ENCODE measurements around the gene ALOX12B. TPM values are rescaled to one million over a fixed set of nuclear protein-coding genes. Genes with fewer than 3 reads are reported as not detected.

The ALOX12B gene
- polyA plus RNA-seq, 2 of the 4 experiments (the other 2 are of a cell fraction), result 0.63 to 1.0 TPM

DNA sequence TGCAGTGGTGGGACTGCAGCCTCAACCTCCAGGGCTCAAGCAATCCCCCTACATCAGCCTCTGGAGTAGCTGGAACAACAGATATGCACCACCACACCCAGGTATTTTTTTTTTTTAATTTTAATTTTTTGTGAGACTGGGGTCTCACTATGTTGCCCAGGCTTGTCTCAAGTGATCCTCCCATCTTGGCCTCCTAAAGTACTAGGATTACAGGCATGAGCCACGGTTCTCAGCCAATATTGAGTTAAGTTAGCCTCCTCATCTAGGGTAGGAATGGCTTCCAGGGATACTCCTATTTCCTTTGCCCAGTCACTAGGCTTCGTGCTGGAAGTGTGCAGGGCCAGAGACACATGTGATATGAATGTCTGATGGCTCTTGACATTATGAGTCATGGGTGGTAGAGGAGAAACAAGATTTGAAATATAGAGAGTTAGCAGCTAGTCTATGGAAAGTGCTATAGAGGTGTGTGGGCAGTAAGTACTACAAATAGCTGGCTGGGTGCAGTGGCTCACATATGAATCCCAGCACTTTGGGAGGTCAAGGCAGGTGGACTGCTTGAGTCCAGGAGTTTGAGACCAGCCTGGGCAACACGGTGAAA is 44.4 kb upstream of the ALOX12B start:
- no peak for FAIRE-seq
- POLR2A ChIA-PET, result interaction anchor here (0.7 kb wide), 1 partner anchor 25 kb away, joined by 3 read pairs; no protein-coding TSS in a partner anchor
- CTCF ChIA-PET, result interaction anchor here (0.8 to 26.5 kb wide), 6 partner anchors 9 to 90 kb away, joined by 3 to 601 read pairs (median 20); partner anchors contain the start of genes ALOXE3, BORCS6, HES7 and PER1
- Histone ChIP-seq H3K27ac (no peak overlapping the region), H3K4me1 (peaks cover 22% of the 10 kb centered on the region), H3K9me3 (no peaks in the 10 kb centered on the region), H3K4me2 (no peak overlapping the region), H3K4me3 (no peak overlapping the region)
- DNase-seq (ENCODE audit: low read depth in 1 of 2, low spot score in 1 of 2), result no peak
- ATAC-seq, result peak; percentile 15 to 64
- TF ChIP-seq CHD4 (IDR thresholded peaks at IDR 0.05; ENCODE audit: borderline replicate concordance) (no peak), EHMT2 (IDR thresholded peaks at IDR 0.05; ENCODE audit: low read depth) (no peak), HOXB13 (CRISPR knock-in tag; IDR thresholded peaks at IDR 0.05; ENCODE audit: low read depth) (no peak), MYC (IDR thresholded peaks at IDR 0.05; ENCODE audit: borderline replicate concordance, low read length) (no peak), CHD2 (IDR thresholded peaks at IDR 0.05; ENCODE audit: low read length, partially characterized antibody) (no peak), CTCF (IDR thresholded peaks at IDR 0.05) (no peak), FOSL2 (IDR thresholded peaks at IDR 0.05) (no peak), FOSL2 (CRISPR knock-in tag; IDR thresholded peaks at IDR 0.05) (peak; percentile 74), BHLHE40 (IDR thresholded peaks at IDR 0.05; ENCODE audit: low read depth, low read length) (peak; percentile 51; the same call in 1 of the 2 replicates)
- TF ChIP-seq, protein P1, sequence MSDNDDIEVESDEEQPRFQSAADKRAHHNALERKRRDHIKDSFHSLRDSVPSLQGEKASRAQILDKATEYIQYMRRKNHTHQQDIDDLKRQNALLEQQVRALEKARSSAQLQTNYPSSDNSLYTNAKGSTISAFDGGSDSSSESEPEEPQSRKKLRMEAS (IDR thresholded peaks at IDR 0.05), result peak; percentile 59; the same call in 1 of the 2 replicates
- 41% methylated on average over 3 of the region's 3 CpGs for WGBS (ENCODE audit: missing lambda C conversion rate)

DNA sequence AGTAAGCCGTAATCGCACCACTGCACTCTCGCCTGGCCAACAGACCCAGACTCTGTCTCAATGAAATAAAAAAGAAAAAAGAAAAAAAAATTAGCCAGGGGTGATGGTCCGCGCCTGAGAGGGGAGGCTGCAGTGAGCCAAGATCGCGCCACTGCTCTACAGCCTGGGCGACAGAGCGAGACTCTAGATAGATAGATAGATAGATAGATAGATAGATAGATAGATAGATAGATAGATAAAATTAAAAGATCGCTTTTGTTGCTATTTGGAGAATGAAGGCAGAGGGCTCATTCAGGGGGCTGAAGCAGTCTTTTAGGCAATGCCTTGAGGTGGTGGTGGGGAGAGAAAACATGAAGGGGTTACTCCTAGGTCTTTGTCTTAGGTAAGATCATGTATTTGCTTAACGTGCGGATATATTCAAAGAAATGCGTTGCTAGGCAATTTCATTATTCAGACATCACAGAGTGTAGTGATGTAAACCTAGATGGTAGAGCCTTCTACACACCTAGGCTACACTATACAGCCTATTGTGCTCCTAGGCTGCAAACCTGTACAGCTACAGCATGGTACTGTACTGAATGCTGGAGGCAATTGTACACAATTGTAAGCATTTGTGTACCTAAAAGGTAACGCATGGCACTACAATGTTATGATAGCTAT is 40.7 kb upstream of the ALOX12B start:
- DNase-seq (ENCODE audit: low read depth in 1 of 2, low spot score in 1 of 2), result no peak
- H3K4me3 ChIP-seq, result peak overlapping the region; percentile 56
- H3K4me1 ChIP-seq, result peaks cover 27% of the 10 kb centered on the region
- POLR2A ChIA-PET, result interaction anchor here (0.9 to 2.1 kb wide), 3 partner anchors 28 to 167 kb away, joined by 3 to 14 read pairs (median 8); partner anchors contain the start of gene SLC25A35
- CTCF ChIA-PET, result interaction anchor here (1.2 to 26.5 kb wide), 4 partner anchors 9 to 25 kb away, joined by 3 to 601 read pairs (median 44); partner anchors contain the start of genes PER1 and VAMP2
- ATAC-seq, result no peak
- 84% methylated on average over 14 of the region's 14 CpGs for WGBS (ENCODE audit: missing lambda C conversion rate)
- H3K4me2 ChIP-seq, result peak overlapping the region; percentile 95
- no peak for FAIRE-seq
- H3K9me3 ChIP-seq, result no peaks in the 10 kb centered on the region
- H3K27ac ChIP-seq, result peak overlapping the region in 1 of 2 experiments; percentile 86; a peak in 2 of 6 replicates
- TF ChIP-seq EP300 (IDR thresholded peaks at IDR 0.05) (no peak), KDM5A (IDR thresholded peaks at IDR 0.05) (no peak), CHD2 (IDR thresholded peaks at IDR 0.05; ENCODE audit: low read length, partially characterized antibody) (no peak), TFCP2L1 (CRISPR knock-in tag; IDR thresholded peaks at IDR 0.05) (no peak), CBX2 (IDR thresholded peaks at IDR 0.05; ENCODE audit: borderline replicate concordance, low read depth) (no peak), ZC3H11A (IDR thresholded peaks at IDR 0.05) (no peak), RAD21 (conservative IDR thresholded peaks at IDR 0.05 in 1 of 2, IDR thresholded peaks at IDR 0.05 in 1 of 2) (no peak), CHD4 (IDR thresholded peaks at IDR 0.05; ENCODE audit: borderline replicate concordance) (no peak), NR3C1 (IDR thresholded peaks at IDR 0.05) (no peak), HOXB5 (CRISPR knock-in tag; IDR thresholded peaks at IDR 0.05) (no peak), TP53 (CRISPR knock-in tag; IDR thresholded peaks at IDR 0.05) (no peak)
- TF ChIP-seq, protein P2, sequence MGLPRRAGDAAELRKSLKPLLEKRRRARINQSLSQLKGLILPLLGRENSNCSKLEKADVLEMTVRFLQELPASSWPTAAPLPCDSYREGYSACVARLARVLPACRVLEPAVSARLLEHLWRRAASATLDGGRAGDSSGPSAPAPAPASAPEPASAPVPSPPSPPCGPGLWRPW (IDR thresholded peaks at IDR 0.05), result no peak
